ENCODE measurements around the gene COL6A3.

DNA sequence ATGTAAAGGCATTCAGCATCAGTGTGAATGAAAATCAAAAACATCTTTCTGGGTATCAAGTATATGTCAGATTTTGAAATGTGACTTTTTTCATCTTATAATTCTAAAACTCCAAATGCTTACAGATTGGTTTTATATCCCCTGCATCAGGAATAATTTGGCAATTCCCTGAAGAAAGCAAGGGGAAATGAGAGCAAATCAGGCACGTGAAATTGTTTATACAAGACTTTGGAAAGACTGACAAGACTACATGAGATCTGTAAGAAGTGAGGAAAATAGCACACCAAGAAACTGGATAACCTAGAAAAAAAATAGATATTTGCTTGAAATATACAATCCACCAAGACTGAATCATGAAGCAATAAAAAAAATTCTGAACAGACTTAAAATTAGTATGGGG, 13.8 kb downstream of the COL6A3 start:
- TF ChIP-seq, protein P1, sequence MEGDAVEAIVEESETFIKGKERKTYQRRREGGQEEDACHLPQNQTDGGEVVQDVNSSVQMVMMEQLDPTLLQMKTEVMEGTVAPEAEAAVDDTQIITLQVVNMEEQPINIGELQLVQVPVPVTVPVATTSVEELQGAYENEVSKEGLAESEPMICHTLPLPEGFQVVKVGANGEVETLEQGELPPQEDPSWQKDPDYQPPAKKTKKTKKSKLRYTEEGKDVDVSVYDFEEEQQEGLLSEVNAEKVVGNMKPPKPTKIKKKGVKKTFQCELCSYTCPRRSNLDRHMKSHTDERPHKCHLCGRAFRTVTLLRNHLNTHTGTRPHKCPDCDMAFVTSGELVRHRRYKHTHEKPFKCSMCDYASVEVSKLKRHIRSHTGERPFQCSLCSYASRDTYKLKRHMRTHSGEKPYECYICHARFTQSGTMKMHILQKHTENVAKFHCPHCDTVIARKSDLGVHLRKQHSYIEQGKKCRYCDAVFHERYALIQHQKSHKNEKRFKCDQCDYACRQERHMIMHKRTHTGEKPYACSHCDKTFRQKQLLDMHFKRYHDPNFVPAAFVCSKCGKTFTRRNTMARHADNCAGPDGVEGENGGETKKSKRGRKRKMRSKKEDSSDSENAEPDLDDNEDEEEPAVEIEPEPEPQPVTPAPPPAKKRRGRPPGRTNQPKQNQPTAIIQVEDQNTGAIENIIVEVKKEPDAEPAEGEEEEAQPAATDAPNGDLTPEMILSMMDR (optimal IDR thresholded peaks at IDR 0.05 in 1 of 3, IDR thresholded peaks at IDR 0.05 in 1 of 3, conservative IDR thresholded peaks at IDR 0.05 in 1 of 3; ENCODE audit: extremely low read depth in 1 of 3, insufficient read depth in 2 of 3, low read length in 3 of 3), result no peak
- TF ChIP-seq EZH2 (IDR thresholded peaks at IDR 0.05; ENCODE audit: low read length), result no peak
